Measurements from ENCODE around the gene CDKL1. TPM values are rescaled to one million over a fixed set of nuclear protein-coding genes. Genes with fewer than 3 reads are reported as not detected.

CDKL1 gene
- polyA plus RNA-seq, 1 of the 3 experiments (the other 2 are of a cell fraction): 2.5 TPM

- H2AFZ ChIP-seq (ENCODE audit: low read depth): no peak overlapping the region
- H3K4me3 ChIP-seq (ENCODE audit: low read depth in 2 of 2, low read length in 1 of 2): no peak overlapping the region
- H3K9me2 ChIP-seq: no peaks in the 10 kb centered on the region
- no peak for DNase-seq
- no peak overlapping the region for H3K9ac ChIP-seq
- H4K20me1 ChIP-seq (ENCODE audit: insufficient read depth): no peaks in the 10 kb centered on the region
- 98% methylated on average over 9 of the region's 9 CpGs for WGBS (ENCODE audit: low lambda C conversion rate)
- no peak for TF ChIP-seq GABPA (IDR thresholded peaks at IDR 0.05; ENCODE audit: low read depth)
- TF ChIP-seq TCF12 (IDR thresholded peaks at IDR 0.05): no peak
- TF ChIP-seq RAD21 (IDR thresholded peaks at IDR 0.05; ENCODE audit: low read length): no peak
- no peak for TF ChIP-seq FOXJ3 (CRISPR knock-in tag; IDR thresholded peaks at IDR 0.05)
- TF ChIP-seq NFIC (IDR thresholded peaks at IDR 0.05; ENCODE audit: borderline replicate concordance): no peak
- TF ChIP-seq NRF1 (IDR thresholded peaks at IDR 0.05; ENCODE audit: low read depth, low read length): no peak
- TF ChIP-seq MXI1 (IDR thresholded peaks at IDR 0.05; ENCODE audit: low read depth, low read length): no peak
- TF ChIP-seq, protein P1, sequence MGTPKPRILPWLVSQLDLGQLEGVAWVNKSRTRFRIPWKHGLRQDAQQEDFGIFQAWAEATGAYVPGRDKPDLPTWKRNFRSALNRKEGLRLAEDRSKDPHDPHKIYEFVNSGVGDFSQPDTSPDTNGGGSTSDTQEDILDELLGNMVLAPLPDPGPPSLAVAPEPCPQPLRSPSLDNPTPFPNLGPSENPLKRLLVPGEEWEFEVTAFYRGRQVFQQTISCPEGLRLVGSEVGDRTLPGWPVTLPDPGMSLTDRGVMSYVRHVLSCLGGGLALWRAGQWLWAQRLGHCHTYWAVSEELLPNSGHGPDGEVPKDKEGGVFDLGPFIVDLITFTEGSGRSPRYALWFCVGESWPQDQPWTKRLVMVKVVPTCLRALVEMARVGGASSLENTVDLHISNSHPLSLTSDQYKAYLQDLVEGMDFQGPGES (IDR thresholded peaks at IDR 0.05; ENCODE audit: low read depth, low read length): no peak
- no peak for TF ChIP-seq EP300 (IDR thresholded peaks at IDR 0.05; ENCODE audit: borderline replicate concordance in 1 of 2, low read depth in 1 of 2, low read length in 1 of 2)
- TF ChIP-seq TAF1 (IDR thresholded peaks at IDR 0.05; ENCODE audit: borderline replicate concordance, low read depth, low read length): no peak
- TF ChIP-seq, protein P2, sequence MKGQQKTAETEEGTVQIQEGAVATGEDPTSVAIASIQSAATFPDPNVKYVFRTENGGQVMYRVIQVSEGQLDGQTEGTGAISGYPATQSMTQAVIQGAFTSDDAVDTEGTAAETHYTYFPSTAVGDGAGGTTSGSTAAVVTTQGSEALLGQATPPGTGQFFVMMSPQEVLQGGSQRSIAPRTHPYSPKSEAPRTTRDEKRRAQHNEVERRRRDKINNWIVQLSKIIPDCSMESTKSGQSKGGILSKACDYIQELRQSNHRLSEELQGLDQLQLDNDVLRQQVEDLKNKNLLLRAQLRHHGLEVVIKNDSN (IDR thresholded peaks at IDR 0.05; ENCODE audit: borderline replicate concordance, low read depth): no peak
- H3F3A ChIP-seq (replicated peaks; ENCODE audit: insufficient read depth): no peaks in the 10 kb centered on the region
- peaks cover 0 to 7% of the 10 kb centered on the region in 2 experiments for H3K36me3 ChIP-seq (replicated peaks in 1 of 2; ENCODE audit: control insufficient read depth in 1 of 2, insufficient read depth in 2 of 2, low read length in 1 of 2)
- ChIA-PET CTCF (no interaction called here), POLR2A (no interaction called here)
- H3K27me3 ChIP-seq (ENCODE audit: insufficient read depth): no peaks in the 10 kb centered on the region
- no peaks in the 10 kb centered on the region for H3K4me1 ChIP-seq (ENCODE audit: control insufficient read depth in 1 of 2, insufficient read depth in 2 of 2, low read depth in 1 of 2, low read length in 1 of 2)
- no peak overlapping the region for H3K27ac ChIP-seq (ENCODE audit: low read depth in 2 of 2, low read length in 1 of 2)
- no peaks in the 10 kb centered on the region for H3K79me2 ChIP-seq (ENCODE audit: insufficient read depth)
- H3K9me3 ChIP-seq: no peaks in the 10 kb centered on the region
- no peak overlapping the region for H3K4me2 ChIP-seq
Measured at GRCh38 chr14:50388256-50388931, 8.3 kb downstream of the CDKL1 start.

DNA sequence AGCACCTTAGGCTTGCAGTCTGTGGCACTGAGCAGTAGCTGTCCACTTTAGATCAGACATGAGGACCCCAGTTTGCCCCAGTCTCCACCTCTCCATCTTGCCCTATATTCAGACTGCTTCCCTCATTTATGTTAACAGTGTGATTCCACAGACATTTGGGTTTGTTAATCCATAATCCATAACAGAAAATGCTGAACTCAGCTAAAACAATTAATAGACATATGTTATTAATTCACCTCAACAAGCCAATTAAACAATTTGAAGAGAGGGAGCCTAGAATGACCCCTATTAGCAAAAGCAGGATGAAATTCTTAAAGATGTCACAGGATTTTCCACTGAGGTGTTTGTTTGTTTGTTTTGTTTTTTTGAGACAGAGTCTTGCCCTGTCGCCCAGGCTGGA is 9.1 kb downstream of the CDKL1 start:
- CTCF ChIA-PET: no interaction called here
- Histone ChIP-seq H3K9me3 (no peaks in the 10 kb centered on the region), H3K9ac (no peak overlapping the region), H3K9me2 (no peaks in the 10 kb centered on the region), H3K79me2 (ENCODE audit: insufficient read depth) (no peaks in the 10 kb centered on the region), H3K4me3 (ENCODE audit: low read depth in 2 of 2, low read length in 1 of 2) (no peak overlapping the region), H3K27me3 (ENCODE audit: insufficient read depth) (no peaks in the 10 kb centered on the region), H3K4me2 (no peak overlapping the region), H3K27ac (ENCODE audit: low read depth in 2 of 2, low read length in 1 of 2) (no peak overlapping the region), H4K20me1 (ENCODE audit: insufficient read depth) (no peaks in the 10 kb centered on the region), H2AFZ (ENCODE audit: low read depth) (no peak overlapping the region), H3F3A (replicated peaks; ENCODE audit: insufficient read depth) (no peaks in the 10 kb centered on the region), H3K36me3 (replicated peaks in 1 of 2; ENCODE audit: control insufficient read depth in 1 of 2, insufficient read depth in 2 of 2, low read length in 1 of 2) (no peaks in the 10 kb centered on the region), H3K4me1 (ENCODE audit: control insufficient read depth in 1 of 2, insufficient read depth in 2 of 2, low read depth in 1 of 2, low read length in 1 of 2) (no peaks in the 10 kb centered on the region)
- no peak for DNase-seq
- POLR2A ChIA-PET: interaction anchor here (0.6 kb wide), 1 partner anchor 281 kb away, joined by 8 read pairs; no protein-coding TSS in a partner anchor
- 89% methylated on average over 1 of the region's 1 CpG for WGBS (ENCODE audit: low lambda C conversion rate)
- no peak for TF ChIP-seq YY1 (IDR thresholded peaks at IDR 0.05; ENCODE audit: low read depth)
- no peak for TF ChIP-seq POLR2AphosphoS5 (IDR thresholded peaks at IDR 0.05; ENCODE audit: low read depth, low read length)
- TF ChIP-seq, protein P3, sequence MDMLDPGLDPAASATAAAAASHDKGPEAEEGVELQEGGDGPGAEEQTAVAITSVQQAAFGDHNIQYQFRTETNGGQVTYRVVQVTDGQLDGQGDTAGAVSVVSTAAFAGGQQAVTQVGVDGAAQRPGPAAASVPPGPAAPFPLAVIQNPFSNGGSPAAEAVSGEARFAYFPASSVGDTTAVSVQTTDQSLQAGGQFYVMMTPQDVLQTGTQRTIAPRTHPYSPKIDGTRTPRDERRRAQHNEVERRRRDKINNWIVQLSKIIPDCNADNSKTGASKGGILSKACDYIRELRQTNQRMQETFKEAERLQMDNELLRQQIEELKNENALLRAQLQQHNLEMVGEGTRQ (IDR thresholded peaks at IDR 0.05; ENCODE audit: borderline replicate concordance, low read depth, low read length): no peak
- TF ChIP-seq RAD21 (IDR thresholded peaks at IDR 0.05; ENCODE audit: low read length): no peak
- no peak for TF ChIP-seq PBX3 (IDR thresholded peaks at IDR 0.05)
- no peak for TF ChIP-seq EP300 (IDR thresholded peaks at IDR 0.05; ENCODE audit: borderline replicate concordance in 1 of 2, low read depth in 1 of 2, low read length in 1 of 2)
- no peak for TF ChIP-seq EZH2phosphoT487 (IDR thresholded peaks at IDR 0.05; ENCODE audit: borderline replicate concordance, low read depth)
- no peak for TF ChIP-seq TEAD4 (IDR thresholded peaks at IDR 0.05; ENCODE audit: borderline replicate concordance, insufficient read depth)
- no peak for TF ChIP-seq GABPA (IDR thresholded peaks at IDR 0.05; ENCODE audit: low read depth)
- TF ChIP-seq, protein P4, sequence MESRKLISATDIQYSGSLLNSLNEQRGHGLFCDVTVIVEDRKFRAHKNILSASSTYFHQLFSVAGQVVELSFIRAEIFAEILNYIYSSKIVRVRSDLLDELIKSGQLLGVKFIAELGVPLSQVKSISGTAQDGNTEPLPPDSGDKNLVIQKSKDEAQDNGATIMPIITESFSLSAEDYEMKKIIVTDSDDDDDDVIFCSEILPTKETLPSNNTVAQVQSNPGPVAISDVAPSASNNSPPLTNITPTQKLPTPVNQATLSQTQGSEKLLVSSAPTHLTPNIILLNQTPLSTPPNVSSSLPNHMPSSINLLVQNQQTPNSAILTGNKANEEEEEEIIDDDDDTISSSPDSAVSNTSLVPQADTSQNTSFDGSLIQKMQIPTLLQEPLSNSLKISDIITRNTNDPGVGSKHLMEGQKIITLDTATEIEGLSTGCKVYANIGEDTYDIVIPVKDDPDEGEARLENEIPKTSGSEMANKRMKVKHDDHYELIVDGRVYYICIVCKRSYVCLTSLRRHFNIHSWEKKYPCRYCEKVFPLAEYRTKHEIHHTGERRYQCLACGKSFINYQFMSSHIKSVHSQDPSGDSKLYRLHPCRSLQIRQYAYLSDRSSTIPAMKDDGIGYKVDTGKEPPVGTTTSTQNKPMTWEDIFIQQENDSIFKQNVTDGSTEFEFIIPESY (IDR thresholded peaks at IDR 0.05; ENCODE audit: borderline replicate concordance, low read depth): no peak
- no peak for TF ChIP-seq TCF12 (IDR thresholded peaks at IDR 0.05)
- no peak for TF ChIP-seq SMC3 (IDR thresholded peaks at IDR 0.05; ENCODE audit: low read depth, low read length)
- no peak for TF ChIP-seq RXRA (IDR thresholded peaks at IDR 0.05; ENCODE audit: borderline replicate concordance, low read depth)
- TF ChIP-seq JUND (IDR thresholded peaks at IDR 0.05): no peak
- no peak for TF ChIP-seq FOXM1 (IDR thresholded peaks at IDR 0.05; ENCODE audit: low read depth)
- TF ChIP-seq NFIC (IDR thresholded peaks at IDR 0.05; ENCODE audit: borderline replicate concordance): no peak
- no peak for TF ChIP-seq FOSL2 (IDR thresholded peaks at IDR 0.05; ENCODE audit: borderline replicate concordance, low read depth)
